ENCODE results near the gene PAGR1.

DNA sequence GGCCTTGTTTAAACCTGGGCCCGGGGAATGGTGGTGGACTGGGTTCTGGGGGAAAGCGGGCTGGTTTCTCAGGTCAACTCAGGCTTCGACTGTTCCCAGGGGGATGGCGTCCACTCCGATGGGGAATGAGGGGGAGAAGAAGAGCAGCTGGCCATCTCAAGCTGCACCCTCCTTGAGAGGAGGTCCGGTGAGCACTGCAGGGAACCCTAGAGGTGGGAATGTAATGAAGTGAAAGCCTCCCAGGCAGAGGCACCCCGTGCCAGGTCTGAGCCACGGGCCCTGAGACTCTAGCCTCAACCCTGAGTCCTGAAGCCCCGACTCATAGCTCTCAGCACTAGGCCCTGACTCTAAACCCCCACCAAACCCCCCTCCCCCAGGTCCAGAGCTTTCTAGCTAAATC, 48.3 kb downstream of the PAGR1 start:
- TF ChIP-seq, protein P1, sequence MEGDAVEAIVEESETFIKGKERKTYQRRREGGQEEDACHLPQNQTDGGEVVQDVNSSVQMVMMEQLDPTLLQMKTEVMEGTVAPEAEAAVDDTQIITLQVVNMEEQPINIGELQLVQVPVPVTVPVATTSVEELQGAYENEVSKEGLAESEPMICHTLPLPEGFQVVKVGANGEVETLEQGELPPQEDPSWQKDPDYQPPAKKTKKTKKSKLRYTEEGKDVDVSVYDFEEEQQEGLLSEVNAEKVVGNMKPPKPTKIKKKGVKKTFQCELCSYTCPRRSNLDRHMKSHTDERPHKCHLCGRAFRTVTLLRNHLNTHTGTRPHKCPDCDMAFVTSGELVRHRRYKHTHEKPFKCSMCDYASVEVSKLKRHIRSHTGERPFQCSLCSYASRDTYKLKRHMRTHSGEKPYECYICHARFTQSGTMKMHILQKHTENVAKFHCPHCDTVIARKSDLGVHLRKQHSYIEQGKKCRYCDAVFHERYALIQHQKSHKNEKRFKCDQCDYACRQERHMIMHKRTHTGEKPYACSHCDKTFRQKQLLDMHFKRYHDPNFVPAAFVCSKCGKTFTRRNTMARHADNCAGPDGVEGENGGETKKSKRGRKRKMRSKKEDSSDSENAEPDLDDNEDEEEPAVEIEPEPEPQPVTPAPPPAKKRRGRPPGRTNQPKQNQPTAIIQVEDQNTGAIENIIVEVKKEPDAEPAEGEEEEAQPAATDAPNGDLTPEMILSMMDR (IDR thresholded peaks at IDR 0.05): no peak
- TF ChIP-seq EZH2 (IDR thresholded peaks at IDR 0.05; ENCODE audit: borderline replicate concordance, insufficient read depth, low read depth, low read length, poor library complexity, severe bottlenecking): no peak
